Nephron (organoid): ENCODE data around the gene KDM4E.
"Not testable (repeated sequence)": the region's sequence is repeated elsewhere in the genome, so short reads cannot be mapped to it uniquely, and the experiment has no call there.

Experiments
- H3K27ac Mint-ChIP-seq, 3 experiments: 2 replicates each; pipeline ENCODE4 v1.8.0; 2020; ENCODE audit warnings: mixed read lengths in 3 of 3, mild to moderate bottlenecking in 2 of 3, moderate library complexity in 1 of 3
- H3K27me3 Mint-ChIP-seq: 2 replicates; pipeline ENCODE4 v1.8.0; 2021; ENCODE audit warnings: low read depth, mild to moderate bottlenecking, moderate library complexity, mixed read lengths
- H3K36me3 Mint-ChIP-seq: 2 replicates; pipeline ENCODE4 v1.8.0; 2020; ENCODE audit warnings: low read depth, mixed read lengths
- H3K4me1 Mint-ChIP-seq: 2 replicates; pipeline ENCODE4 v1.8.0; 2020; ENCODE audit warnings: mixed read lengths
- H3K4me3 Mint-ChIP-seq, 3 experiments: 2 replicates each; pipeline ENCODE4 v1.8.0; 2020; ENCODE audit warnings: mild to moderate bottlenecking in 3 of 3, mixed read lengths in 3 of 3, moderate library complexity in 2 of 3
- H3K9me3 Mint-ChIP-seq: 2 replicates; pipeline ENCODE4 v1.8.0; 2020; ENCODE audit warnings: mixed read lengths
- TF ChIP-seq, protein P1 (sequence below), 3 experiments: fragments of 200-600 bp; sonication (generic); IDR thresholded peaks; one replicate each; pipeline ENCODE4 v1.5.0; 2021; ENCODE audit warnings: antibody characterized with exemption in 3 of 3; ENCODE audit not compliant: unreplicated experiment in 3 of 3

Gene KDM4E

DNA sequence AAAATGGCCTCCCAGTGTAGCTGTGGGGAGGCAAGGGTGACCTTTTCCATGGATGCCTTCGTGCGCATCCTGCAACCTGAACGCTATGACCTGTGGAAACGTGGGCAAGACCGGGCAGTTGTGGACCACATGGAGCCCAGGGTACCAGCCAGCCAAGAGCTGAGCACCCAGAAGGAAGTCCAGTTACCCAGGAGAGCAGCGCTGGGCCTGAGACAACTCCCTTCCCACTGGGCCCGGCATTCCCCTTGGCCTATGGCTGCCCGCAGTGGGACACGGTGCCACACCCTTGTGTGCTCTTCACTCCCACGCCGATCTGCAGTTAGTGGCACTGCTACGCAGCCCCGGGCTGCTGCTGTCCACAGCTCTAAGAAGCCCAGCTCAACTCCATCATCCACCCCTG, 26.8 kb upstream of the KDM4E start:
- Mint-ChIP-seq H3K36me3 (peaks cover 8% of the 10 kb centered on the region), H3K27ac (no peak overlapping the region), H3K4me3 (no peak overlapping the region)

DNA sequence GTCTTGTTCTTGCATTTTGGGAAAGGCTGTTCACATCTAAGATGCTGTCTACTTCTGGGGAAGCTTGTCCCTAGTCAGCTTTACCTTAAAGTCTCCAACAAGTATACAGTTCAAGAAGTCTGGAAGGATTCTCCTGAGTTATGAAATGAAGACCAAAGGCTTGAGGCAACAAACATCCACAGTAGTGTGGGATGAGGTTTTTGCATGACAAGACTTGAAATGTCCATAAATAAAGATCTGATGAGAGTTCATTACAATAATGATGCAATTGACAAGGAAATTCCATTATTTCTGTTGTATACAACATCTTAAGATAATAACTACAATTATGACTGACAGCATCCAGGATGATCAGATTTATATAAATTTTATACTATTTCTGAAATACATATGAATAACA, 21.3 kb upstream of the KDM4E start:
- peaks cover 4% of the 10 kb centered on the region for H3K9me3 Mint-ChIP-seq
- no peak overlapping the region for H3K27ac Mint-ChIP-seq
- H3K4me1 Mint-ChIP-seq = no peaks in the 10 kb centered on the region
- TF ChIP-seq, protein P1, sequence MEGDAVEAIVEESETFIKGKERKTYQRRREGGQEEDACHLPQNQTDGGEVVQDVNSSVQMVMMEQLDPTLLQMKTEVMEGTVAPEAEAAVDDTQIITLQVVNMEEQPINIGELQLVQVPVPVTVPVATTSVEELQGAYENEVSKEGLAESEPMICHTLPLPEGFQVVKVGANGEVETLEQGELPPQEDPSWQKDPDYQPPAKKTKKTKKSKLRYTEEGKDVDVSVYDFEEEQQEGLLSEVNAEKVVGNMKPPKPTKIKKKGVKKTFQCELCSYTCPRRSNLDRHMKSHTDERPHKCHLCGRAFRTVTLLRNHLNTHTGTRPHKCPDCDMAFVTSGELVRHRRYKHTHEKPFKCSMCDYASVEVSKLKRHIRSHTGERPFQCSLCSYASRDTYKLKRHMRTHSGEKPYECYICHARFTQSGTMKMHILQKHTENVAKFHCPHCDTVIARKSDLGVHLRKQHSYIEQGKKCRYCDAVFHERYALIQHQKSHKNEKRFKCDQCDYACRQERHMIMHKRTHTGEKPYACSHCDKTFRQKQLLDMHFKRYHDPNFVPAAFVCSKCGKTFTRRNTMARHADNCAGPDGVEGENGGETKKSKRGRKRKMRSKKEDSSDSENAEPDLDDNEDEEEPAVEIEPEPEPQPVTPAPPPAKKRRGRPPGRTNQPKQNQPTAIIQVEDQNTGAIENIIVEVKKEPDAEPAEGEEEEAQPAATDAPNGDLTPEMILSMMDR (IDR thresholded peaks at IDR 0.05; ENCODE audit: unreplicated experiment in 3 of 3) = no peak
- peaks cover 4% of the 10 kb centered on the region for H3K27me3 Mint-ChIP-seq
- peaks cover 8% of the 10 kb centered on the region for H3K36me3 Mint-ChIP-seq
- no peak overlapping the region for H3K4me3 Mint-ChIP-seq

More for the DNA sequence above, 26.8 kb upstream of the KDM4E start:
- H3K4me1 Mint-ChIP-seq = no peaks in the 10 kb centered on the region
- H3K27me3 Mint-ChIP-seq = no peaks in the 10 kb centered on the region
- no peaks in the 10 kb centered on the region for H3K9me3 Mint-ChIP-seq
- TF ChIP-seq, protein P1 (IDR thresholded peaks at IDR 0.05; ENCODE audit: unreplicated experiment in 3 of 3) = no peak

DNA sequence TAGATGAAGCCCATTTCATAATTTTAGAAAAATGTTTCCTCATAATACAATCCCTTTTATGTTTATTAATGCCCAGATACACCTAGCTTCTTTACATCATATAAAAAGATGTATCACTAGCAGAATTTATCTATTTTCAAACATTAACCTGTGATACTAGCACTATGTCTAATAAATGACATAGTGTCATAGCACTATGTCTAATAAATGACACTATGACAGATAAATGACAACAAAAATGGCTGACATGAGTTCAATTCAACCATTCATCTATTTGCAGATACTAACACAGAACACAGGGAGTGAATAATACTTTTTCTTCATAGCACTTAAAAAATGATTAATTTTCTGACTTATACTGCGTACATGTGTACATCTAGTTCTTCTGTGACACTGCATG, 19.4 kb upstream of the KDM4E start:
- TF ChIP-seq, protein P1 (IDR thresholded peaks at IDR 0.05; ENCODE audit: unreplicated experiment in 3 of 3) = no peak
- peaks cover 12% of the 10 kb centered on the region for H3K27me3 Mint-ChIP-seq
- H3K4me3 Mint-ChIP-seq = no peak overlapping the region
- H3K27ac Mint-ChIP-seq = no peak overlapping the region
- no peaks in the 10 kb centered on the region for H3K4me1 Mint-ChIP-seq
- no peaks in the 10 kb centered on the region for H3K36me3 Mint-ChIP-seq
- H3K9me3 Mint-ChIP-seq = peaks cover 4% of the 10 kb centered on the region

DNA sequence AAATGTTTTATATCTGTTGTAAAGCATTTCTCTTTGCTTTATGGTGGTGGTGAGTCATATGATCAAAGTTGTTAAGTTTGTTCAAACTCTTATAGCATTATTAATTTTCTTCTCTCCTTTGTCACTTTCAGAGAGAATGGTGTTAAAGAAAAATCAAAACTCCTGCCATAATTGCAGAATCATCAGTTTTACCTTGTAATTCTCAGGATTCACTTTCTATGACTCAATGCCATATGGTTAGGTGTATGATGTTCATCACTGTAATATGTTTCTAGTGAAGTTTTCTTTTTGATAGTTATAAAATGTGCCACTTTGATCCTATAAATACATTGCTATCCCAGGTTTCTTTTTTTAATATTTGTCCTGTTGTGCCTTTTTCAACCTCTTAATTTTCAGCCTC, 13.7 kb upstream of the KDM4E start:
- H3K36me3 Mint-ChIP-seq = no peaks in the 10 kb centered on the region
- H3K27me3 Mint-ChIP-seq = peaks cover 12% of the 10 kb centered on the region
- no peak overlapping the region for H3K27ac Mint-ChIP-seq
- TF ChIP-seq, protein P1 (IDR thresholded peaks at IDR 0.05; ENCODE audit: unreplicated experiment in 3 of 3) = no peak
- no peaks in the 10 kb centered on the region for H3K4me1 Mint-ChIP-seq
- no peak overlapping the region for H3K4me3 Mint-ChIP-seq
- H3K9me3 Mint-ChIP-seq = peaks cover 4% of the 10 kb centered on the region

DNA sequence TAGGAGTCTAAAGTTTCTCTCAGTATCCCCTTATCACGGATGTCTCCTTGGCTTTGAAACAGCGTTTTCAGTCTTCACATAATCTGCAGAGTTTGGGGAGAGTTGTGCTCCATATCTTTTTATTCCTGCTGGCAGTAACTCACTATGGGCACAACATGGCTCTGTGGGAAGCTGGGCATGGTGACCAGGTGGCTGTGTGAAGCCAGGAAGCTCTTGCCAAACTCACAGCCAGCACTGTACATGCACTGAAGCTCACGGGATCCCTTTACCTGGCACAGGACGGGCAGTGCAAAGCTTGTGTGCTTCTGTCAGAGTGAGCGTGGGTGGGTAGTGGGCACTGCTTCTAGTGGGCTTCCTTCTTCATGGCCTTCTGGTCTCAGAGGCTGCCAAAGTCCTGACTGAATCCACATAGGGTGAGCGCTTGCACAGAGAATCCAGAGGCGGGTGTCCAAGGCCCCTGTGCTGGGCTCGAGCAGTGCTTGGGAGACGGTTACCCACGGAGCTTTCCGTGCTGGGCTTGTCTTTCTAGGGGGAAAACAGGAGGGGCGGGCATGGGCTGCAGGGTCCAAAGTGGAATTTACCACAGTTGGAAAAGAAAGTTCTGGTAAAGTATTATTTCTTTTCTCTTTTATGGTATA, 10.8 kb upstream of the KDM4E start:
- TF ChIP-seq, protein P1 (IDR thresholded peaks at IDR 0.05; ENCODE audit: unreplicated experiment in 3 of 3) = no peak
- Mint-ChIP-seq H3K27ac (no peak overlapping the region), H3K36me3 (no peaks in the 10 kb centered on the region), H3K4me1 (no peaks in the 10 kb centered on the region), H3K4me3 (no peak overlapping the region), H3K27me3 (peaks cover 2% of the 10 kb centered on the region), H3K9me3 (no peaks in the 10 kb centered on the region)

DNA sequence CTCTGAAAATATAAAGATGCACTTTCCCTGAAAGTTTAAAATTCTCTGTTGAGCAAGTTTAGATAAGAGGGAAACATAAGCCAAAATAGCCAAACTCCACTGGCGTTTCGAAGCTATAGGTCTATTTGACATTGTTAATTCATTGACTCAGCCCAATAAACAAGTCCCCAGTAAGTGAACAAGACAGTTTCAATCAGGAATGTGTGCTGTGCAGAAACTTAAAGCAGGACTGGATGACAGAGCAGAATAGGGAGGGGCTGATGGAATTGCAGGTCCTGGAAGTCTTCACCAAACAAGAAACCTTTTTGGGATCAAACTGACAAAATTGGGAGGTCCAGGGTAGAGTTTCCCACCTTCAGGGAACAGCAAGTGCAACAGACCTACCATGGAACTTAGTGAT, 8.9 kb upstream of the KDM4E start:
- no peaks in the 10 kb centered on the region for H3K36me3 Mint-ChIP-seq
- no peak overlapping the region for H3K4me3 Mint-ChIP-seq

DNA sequence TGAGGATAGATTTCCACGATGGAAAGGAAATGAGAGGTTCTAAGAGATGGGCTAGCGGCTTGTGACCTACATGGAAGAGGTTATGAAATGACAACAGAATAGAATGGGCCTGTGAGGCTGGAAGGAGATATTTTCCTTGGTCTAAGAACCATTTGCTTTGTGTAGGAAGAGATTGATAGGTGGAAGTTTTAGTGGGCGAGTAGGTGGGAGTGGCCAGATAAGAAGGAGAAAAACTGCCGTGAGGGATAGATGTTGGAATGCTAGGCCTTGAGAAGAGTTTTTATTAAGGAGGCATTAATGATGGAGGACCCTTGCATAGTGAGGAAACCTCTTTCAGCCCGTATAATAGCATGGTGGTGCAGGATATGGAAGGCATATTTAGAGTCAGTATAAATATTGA, 3.6 kb upstream of the KDM4E start:
- not testable (repeated sequence) for H3K4me3 Mint-ChIP-seq, H3K27me3 Mint-ChIP-seq, H3K27ac Mint-ChIP-seq, H3K4me1 Mint-ChIP-seq, H3K9me3 Mint-ChIP-seq, H3K36me3 Mint-ChIP-seq

More for the DNA sequence above, 8.9 kb upstream of the KDM4E start:
- TF ChIP-seq, protein P1 (IDR thresholded peaks at IDR 0.05; ENCODE audit: unreplicated experiment in 3 of 3) = no peak
- Mint-ChIP-seq H3K27me3 (no peaks in the 10 kb centered on the region), H3K4me1 (no peaks in the 10 kb centered on the region), H3K27ac (no peak overlapping the region), H3K9me3 (no peaks in the 10 kb centered on the region)

DNA sequence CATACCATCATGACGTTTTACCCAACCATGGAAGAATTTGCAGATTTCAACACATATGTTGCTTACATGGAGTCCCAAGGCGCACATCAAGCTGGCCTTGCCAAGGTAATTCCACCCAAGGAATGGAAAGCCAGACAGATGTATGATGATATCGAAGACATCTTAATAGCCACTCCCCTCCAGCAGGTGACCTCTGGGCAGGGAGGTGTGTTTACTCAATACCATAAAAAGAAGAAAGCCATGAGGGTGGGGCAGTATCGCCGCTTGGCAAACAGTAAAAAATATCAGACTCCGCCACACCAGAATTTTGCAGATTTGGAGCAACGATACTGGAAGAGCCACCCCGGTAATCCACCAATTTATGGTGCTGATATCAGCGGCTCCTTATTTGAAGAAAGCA, 536 bp downstream of the KDM4E start:
- H3K36me3 Mint-ChIP-seq, H3K9me3 Mint-ChIP-seq, H3K4me1 Mint-ChIP-seq, H3K27ac Mint-ChIP-seq, H3K4me3 Mint-ChIP-seq: not testable (repeated sequence)
- H3K27me3 Mint-ChIP-seq = peaks cover 10% of the 10 kb centered on the region
